Peyer's patch (tissue), 4 donors: Measurements from ENCODE around the gene NUAK1.
"Not testable (repeated sequence)": the region's sequence is repeated elsewhere in the genome, so short reads cannot be mapped to it uniquely, and the experiment has no call there.

Source experiments
- POLR2A ChIP-seq, 2 donors: fragments of 450-650 bp; IDR thresholded peaks; one replicate each; pipeline ENCODE4 v1.5.1; 2017; ENCODE audit warnings: antibody characterized with exemption in 2 of 2, mild to moderate bottlenecking in 2 of 2, moderate library complexity in 2 of 2
- TF ChIP-seq, protein P1 (sequence below), 6 experiments: fragments of 450-650 bp in 4 of 6; fragments of 200-600 bp in 2 of 6; sonication (generic) in 1 of 6; IDR thresholded peaks; one replicate each; pipeline ENCODE4 v1.5.1; 2017 to 2019; ENCODE audit warnings: antibody characterized with exemption in 6 of 6, mild to moderate bottlenecking in 3 of 6, moderate library complexity in 1 of 6

GRCh38 chr12:106141920-106142319 lies 3.2 kb upstream of the NUAK1 start:
- TF ChIP-seq, protein P1, sequence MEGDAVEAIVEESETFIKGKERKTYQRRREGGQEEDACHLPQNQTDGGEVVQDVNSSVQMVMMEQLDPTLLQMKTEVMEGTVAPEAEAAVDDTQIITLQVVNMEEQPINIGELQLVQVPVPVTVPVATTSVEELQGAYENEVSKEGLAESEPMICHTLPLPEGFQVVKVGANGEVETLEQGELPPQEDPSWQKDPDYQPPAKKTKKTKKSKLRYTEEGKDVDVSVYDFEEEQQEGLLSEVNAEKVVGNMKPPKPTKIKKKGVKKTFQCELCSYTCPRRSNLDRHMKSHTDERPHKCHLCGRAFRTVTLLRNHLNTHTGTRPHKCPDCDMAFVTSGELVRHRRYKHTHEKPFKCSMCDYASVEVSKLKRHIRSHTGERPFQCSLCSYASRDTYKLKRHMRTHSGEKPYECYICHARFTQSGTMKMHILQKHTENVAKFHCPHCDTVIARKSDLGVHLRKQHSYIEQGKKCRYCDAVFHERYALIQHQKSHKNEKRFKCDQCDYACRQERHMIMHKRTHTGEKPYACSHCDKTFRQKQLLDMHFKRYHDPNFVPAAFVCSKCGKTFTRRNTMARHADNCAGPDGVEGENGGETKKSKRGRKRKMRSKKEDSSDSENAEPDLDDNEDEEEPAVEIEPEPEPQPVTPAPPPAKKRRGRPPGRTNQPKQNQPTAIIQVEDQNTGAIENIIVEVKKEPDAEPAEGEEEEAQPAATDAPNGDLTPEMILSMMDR (IDR thresholded peaks at IDR 0.05) = not testable (repeated sequence)
- not testable (repeated sequence) for TF ChIP-seq POLR2A (IDR thresholded peaks at IDR 0.05)
